HG03025 (cell line): ENCODE data around the gene ARSD.
A peak's percentile ranks its signal among the peaks of the same experiment; 100 is the strongest.
"Not testable (repeated sequence)": the region's sequence is repeated elsewhere in the genome, so short reads cannot be mapped to it uniquely, and the experiment has no call there.

Source experiments
- ATAC-seq: cut with Tn5 transposase; IDR thresholded peaks from one replicate; pipeline ENCODE4 v1.9.1; 2021; ENCODE audit warnings: mild to moderate bottlenecking, moderate library complexity; ENCODE audit not compliant: unreplicated experiment, low FRiP score

The ARSD gene

DNA sequence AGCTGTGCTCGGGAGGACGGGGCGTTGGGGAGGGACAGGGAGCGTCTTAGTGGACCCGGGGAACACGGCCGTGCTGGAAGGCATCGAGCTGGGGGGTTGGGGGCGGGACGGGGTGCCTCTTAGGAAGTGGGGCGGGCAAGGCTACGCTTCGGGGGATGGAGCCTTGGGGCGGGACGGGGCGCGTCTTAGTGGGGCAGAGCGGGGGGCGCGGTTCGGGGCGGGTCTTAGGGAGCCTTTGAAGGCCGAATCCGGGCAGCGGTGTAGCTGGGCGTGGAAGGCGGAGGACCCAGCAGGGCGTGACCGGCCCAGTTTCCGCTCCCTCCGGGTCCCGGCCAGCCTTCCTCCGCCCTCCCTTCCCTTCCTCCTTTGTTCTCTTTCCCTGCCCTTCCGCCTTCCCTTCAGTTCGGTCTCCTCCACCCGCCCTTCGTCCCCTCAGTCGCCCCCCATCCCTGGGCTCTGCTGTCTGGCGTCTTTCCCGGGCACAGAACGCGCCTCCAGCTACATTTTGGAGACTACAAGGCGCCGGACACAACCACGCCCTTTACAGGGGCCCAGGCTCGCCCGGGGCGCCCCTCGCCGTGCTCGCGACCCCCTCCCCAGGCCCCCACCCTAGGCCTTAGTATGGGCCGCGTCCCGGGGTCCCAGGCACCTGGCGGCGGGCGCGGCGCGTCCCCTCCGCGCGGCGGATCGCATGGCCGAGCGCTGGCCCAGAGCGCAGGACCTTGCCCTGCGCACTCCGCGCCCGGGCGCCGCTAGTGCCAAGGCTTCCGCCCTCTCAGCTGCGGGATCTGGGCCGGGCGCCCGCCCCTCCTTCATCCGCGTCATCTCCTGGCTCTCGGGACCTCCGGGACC is at the start of gene ARSD:
Gene ARSD, minus strand, starts transcription at position 757 of the 852 bp plus-strand sequence. Its CDS starts 64 bp downstream, at position 693.
- ATAC-seq, result peak; percentile 53

- ATAC-seq, result not testable (repeated sequence)
These were observed 49.5 kb upstream of the ARSD start for GRCh38 chrX:2978639-2979038.

GRCh38 chrX:2974961-2975360 is 45.8 kb upstream of the ARSD start:
- ATAC-seq, result no peak

- ATAC-seq, result no peak
These were observed 43.3 kb upstream of the ARSD start for GRCh38 chrX:2972391-2972790.

DNA sequence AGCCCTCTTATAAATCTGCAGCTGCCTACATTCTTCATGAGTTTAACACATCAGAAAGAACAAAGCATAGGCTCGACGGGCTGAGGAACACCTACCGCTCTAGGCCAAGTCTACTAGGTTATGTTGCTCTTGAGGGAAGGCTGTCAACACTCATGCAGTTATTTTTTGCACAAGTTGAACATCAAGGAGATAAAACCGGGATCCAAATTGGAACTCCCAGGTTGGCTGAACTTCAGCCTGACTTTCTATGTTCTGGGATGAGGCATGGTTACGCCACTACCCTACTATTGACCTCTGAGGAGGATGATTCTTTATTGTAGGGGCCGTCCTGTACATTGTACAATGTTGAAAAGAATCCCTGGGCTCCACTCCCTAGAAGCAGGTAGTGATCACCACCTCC is 39.9 kb upstream of the ARSD start:
- no peak for ATAC-seq

DNA sequence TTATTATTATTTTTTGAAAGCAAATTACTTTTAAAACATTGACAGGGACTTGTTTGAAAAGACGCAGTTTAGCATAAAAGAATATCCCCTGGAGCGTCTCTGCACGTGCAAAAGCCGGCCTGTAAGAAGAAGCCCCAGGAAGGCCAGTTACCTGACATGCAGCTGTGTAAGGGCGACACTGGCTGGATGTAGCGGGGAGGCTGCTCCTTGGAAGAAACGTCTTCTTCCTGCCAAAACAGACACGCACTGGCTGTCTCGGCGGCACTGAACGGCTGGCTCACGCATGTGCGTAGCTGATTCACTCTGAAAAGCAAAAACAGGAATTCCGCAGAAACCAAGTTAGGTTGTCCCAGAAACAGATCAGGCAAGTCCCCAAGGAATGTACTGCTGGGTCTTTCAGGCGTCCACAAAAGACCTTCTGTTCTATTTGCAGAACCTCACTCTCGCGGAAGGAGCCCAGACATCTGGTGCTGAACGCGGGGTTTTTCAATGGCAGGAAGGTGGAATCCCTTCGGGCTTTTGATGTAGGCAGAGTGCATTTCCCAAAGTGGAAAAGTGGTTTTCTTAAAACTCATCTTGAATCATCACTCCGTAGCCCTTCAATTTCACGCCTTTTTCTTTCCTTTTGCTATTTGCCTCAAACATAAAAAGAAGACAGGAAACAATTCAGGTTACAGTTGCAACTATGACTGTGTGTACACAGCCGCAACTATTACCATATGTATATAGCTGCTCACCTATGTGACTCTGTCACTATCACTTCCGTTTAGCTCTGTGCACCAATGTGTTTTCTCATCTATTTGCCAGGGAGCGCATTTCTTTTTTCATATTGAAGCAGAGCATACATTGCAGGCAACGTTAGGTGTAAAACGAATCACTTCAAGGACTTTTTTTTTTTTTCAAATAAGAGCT is 39.1 kb upstream of the ARSD start:
- ATAC-seq, result no peak

DNA sequence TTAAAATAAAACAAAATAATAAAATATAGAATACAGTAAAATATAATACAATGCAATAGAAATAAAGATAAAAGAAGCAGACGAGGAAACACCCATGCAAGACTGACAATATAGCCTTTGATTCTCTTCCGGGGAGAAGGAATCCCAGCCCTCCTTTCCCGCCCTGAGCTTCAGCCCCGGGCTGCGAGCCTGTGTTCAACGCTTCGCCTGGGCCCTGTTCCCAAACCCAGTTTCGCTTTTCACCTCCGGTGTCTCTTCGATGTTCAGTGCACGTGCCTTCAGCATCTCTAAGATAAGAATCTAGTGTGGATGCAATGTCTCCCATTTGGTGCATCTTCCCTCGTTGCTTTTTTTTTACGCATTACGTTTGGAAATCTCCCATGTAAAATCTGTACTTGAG is 38.4 kb upstream of the ARSD start:
- no peak for ATAC-seq

DNA sequence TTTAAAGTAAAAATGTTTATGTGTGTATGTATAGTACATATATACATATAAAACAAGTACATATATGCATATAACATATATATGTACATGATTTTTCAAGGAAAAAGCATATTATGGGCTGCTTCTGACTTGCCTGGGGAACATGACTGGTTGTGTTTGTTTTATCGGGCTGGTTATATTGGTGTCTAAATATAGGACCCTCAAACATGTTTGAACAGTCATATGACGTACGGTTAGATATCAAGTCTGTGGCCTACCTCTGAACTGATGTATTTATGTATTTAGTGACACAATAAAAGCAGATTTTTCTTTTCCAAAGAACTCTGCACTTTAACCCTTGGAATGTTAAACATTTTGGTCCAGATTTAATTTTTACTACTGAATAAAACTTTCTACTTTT is 37.9 kb upstream of the ARSD start:
- no peak for ATAC-seq

DNA sequence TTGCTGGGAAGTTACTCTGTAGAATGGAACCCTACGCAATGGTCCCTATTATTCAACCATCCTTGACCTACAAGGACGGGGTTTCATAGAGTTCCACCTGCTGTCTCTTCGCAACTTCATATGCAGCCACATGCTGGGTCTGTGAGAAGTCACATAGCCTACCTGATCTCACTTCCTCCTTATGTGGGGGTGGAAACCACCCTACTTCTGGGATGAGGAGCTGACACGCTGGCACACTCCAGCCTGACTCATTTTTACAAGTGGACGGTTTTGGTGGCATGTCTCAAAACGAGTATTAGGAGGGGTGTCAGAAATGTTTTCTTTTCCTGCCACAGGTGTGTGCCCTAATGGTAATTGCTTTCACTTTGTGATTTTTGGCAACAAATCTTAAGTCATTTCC is 36.8 kb upstream of the ARSD start:
- ATAC-seq, result no peak

DNA sequence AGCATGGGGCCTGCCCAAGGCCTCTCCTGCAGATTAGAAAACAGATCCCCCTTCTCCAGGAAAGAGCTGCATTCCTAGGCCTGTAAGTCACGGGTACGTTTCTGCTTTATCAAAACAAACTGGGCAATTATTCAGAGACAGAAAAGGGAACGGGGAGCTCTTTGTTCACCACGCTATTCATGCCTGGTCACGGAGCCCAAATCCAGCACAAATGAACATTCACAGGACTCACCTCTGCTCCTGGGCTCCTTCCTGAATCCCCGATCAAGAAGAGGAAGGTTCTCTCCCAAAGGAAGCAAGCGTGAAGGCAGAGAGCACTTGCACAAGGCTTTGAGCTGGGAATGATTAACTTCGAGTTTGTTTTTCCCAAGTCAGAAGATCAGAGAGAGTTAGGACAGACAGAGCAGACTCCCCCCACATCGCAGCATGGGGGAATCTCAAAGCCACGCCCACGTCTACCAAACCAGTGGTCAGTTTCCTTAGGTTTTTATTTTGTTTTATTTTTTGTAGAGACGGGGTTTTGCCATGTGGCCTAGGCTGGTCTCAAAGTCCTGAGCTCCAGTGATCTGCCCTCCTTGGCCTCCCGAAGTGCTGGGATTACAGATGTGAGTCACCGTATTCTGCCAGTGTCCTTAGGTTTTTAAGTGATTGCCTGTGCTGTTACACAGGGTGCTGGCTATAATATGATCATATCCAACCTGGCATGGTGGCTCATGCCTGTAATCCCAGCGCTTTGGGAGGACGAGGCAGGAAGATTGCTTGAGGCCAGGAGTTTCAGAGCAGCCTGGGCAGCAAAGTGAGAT is 35.1 kb upstream of the ARSD start:
- not testable (repeated sequence) for ATAC-seq

DNA sequence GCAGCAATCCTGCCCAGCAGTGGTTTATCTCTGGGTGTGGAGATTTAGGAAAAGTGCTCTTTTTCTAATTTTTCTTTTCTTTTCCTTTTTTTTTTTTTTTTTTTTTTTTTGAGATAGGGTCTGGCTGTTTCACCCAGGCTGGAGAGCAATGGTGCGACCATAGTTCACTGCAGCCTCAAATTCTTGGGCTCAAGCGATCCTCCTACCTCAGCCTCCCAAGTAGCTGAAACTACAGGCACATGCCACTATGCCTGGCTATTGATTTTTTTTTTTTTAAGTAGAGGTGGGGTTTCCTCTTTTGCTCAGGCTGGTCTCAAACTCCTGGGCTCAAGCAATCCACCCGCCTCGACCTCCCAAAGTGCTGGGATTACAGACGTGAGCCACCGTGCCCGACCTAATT is 34.3 kb upstream of the ARSD start:
- not testable (repeated sequence) for ATAC-seq

DNA sequence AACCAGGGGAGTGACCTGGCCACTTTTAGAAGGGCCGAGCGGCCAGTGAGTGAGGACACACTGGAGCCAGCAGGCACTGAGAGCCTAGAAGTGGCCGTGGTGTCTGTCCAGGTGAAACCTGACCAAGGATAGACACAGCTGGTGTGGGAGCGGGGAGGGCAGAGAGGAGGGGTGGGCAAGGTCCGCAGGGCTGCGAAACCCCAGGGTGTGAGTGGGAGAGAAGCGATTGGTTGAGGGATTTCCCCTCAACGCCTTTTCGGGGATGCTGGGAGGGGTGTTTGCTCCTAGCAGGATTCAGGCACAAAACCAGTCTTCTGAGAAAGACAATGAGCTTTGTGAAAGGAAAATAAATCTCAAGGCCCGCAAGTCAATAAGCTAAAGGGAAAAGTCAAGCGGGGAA is 33.2 kb upstream of the ARSD start:
- no peak for ATAC-seq

- ATAC-seq, result no peak
These were observed 31.8 kb upstream of the ARSD start for GRCh38 chrX:2960861-2961515.

- ATAC-seq, result no peak
These were observed 29.1 kb upstream of the ARSD start for GRCh38 chrX:2958199-2958598.

- ATAC-seq, result no peak
These were observed 26.7 kb upstream of the ARSD start for GRCh38 chrX:2955838-2956237.

DNA sequence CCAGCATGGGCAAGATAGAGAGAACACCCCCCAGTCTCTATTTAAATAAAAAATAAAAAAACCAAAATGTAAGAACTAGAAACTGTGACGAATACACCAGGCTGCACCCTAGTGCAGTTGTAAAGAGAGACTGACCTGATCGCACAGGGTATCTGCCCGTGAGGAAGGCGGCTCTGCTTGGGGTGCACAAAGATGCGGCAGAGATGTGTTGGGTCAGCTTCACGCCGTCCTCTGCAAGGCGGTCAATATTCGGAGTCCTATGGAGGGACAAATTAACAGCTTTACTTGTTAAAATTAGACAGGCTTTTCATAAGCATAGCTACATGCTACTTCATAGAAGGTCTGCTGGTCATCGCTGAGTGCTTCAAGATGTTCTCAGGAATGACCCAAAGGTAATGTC is 26.1 kb upstream of the ARSD start:
- ATAC-seq, result no peak

GRCh38 chrX:2954541-2954940 is 25.4 kb upstream of the ARSD start:
- no peak for ATAC-seq

DNA sequence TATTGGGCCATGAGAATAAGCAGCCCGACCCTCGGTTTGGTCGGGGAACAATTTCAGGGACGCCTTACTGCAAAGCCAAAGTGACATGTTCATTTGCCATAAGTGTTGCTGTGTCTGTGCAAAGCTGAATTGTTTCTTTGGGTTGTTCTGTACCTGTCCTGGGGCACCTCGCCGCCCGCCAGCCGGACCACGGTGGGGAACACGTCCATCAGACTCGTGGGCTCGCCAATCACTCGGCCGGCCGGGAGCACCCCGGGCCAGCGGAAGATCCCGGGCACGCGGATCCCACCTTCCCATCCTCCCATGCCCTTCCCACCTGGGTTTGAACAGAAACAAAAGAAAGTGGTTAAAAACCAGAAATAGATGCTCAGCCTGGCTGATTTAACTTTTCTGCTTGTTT is 8.8 kb upstream of the ARSD start:
- not testable (repeated sequence) for ATAC-seq

- ATAC-seq, result no peak
These were observed 5.9 kb upstream of the ARSD start for GRCh38 chrX:2934715-2935710.
